HCT116 (cell line): ENCODE measurements around the gene FTL. TPM values are rescaled to one million over a fixed set of nuclear protein-coding genes. Genes with fewer than 3 reads are reported as not detected.

Source experiments
- ATAC-seq: fragments of 200-7000 bp; cut with Tn5 transposase; 2 replicates; pipeline ENCODE4 v1.9.1; 2020; ENCODE audit warnings: mild to moderate bottlenecking, moderate library complexity
- BruUV-seq: library from RNA; stranded (reverse); fragments of 400-500 nt; replicated peaks from 2 replicates; lab custom pipeline; 2021; lab: Mats Ljungman, UMichigan
- CTCF ChIA-PET: fragments of 300-600 bp; sonication (Branson Sonifier 250); formaldehyde crosslinking; loops from one replicate; lab custom pipeline; 2021; ENCODE audit warnings: antibody characterized with exemption; lab: Charles Lee
- POLR2A ChIA-PET: fragments of 300-600, 350-600 bp; sonication (Branson Sonifier 250); formaldehyde crosslinking; loops from one replicate; lab custom pipeline; 2021; ENCODE audit warnings: antibody characterized with exemption; lab: Charles Lee
- RAD21 ChIA-PET, 2 experiments: fragments of 300-600 bp; sonication (Branson Sonifier 250); formaldehyde crosslinking; loops; one replicate each; lab custom pipeline; 2023; ENCODE audit warnings: low total read pairs in 2 of 2; ENCODE audit not compliant: uncharacterized antibody in 2 of 2, unreplicated experiment in 2 of 2, low non-redundant PET in 1 of 2; lab: Charles Lee
- DNase-seq: peaks from one replicate; pipeline ENCODE4 v3.0.0-alpha.2; 2010; ENCODE audit warnings: low read depth, low spot score
- H2AFZ ChIP-seq: fragments of 200-600 bp; shearing (Covaris generic), sonication (generic); 2 replicates; pipeline ENCODE4 v1.6.1; 2017; ENCODE audit warnings: low read depth, mixed run types, mixed read lengths, antibody characterized with exemption, low read length; ENCODE audit not compliant: poor library complexity, severe bottlenecking
- H3K27ac ChIP-seq: 2 replicates; pipeline ENCODE4 v1.5.1; 2012; ENCODE audit warnings: low read depth, low read length
- H3K27me3 ChIP-seq: fragments of 200-600 bp; sonication (generic); 2 replicates; pipeline ENCODE4 v1.6.1; 2016; ENCODE audit warnings: mixed run types, low read length, mixed read lengths; ENCODE audit not compliant: insufficient read depth
- H3K36me3 ChIP-seq, 2 experiments: fragments of 200-500 bp in 1 of 2; fragments of 200-600 bp in 1 of 2; sonication (Bioruptor generic) in 1 of 2; sonication (generic) in 1 of 2; 2 replicates each; pipeline versions ENCODE4 v1.5.1 to v1.6.1; 2014 to 2016; ENCODE audit warnings: low read length in 2 of 2, inconsistent platforms in 1 of 2, mixed read lengths in 1 of 2, mixed run types in 1 of 2; ENCODE audit not compliant: insufficient read depth in 2 of 2, control insufficient read depth in 1 of 2
- H3K4me1 ChIP-seq, 2 experiments: fragments of 200-600 bp in 1 of 2; sonication (generic) in 1 of 2; 2 replicates each; pipeline versions ENCODE4 v1.5.1 to v1.6.1; 2012 to 2017; ENCODE audit warnings: low read length in 2 of 2, inconsistent platforms in 1 of 2, mild to moderate bottlenecking in 1 of 2, mixed read lengths in 1 of 2, mixed run types in 1 of 2, moderate library complexity in 1 of 2; ENCODE audit not compliant: insufficient read depth in 2 of 2, control insufficient read depth in 1 of 2
- H3K4me2 ChIP-seq: fragments of 200-600 bp; sonication (generic); 2 replicates; pipeline ENCODE4 v1.6.1; 2017; ENCODE audit warnings: mixed run types, low read length, mixed read lengths
- H3K4me3 ChIP-seq, 2 experiments: fragments of 200-600 bp in 1 of 2; sonication (generic) in 1 of 2; replicated peaks in 1 of 2; 2 replicates each; pipeline ENCODE4 v1.5.1; 2011 to 2016; ENCODE audit warnings: low read length in 2 of 2, control low read depth in 1 of 2, low read depth in 1 of 2, mild to moderate bottlenecking in 1 of 2, mixed read lengths in 1 of 2, mixed run types in 1 of 2
- H3K79me2 ChIP-seq: fragments of 200-600 bp; sonication (generic); 2 replicates; pipeline ENCODE4 v1.6.1; 2017; ENCODE audit warnings: mild to moderate bottlenecking, mixed run types, low read length, moderate library complexity, mixed read lengths; ENCODE audit not compliant: insufficient read depth
- H3K9ac ChIP-seq: fragments of 200-600 bp; sonication (generic); 2 replicates; pipeline ENCODE4 v1.6.1; 2016; ENCODE audit warnings: low read length, mixed read lengths
- H3K9me2 ChIP-seq: fragments of 200-600 bp; sonication (generic), shearing (Covaris generic); 2 replicates; pipeline ENCODE4 v1.6.1; 2017; ENCODE audit warnings: mixed run types, mild to moderate bottlenecking, moderate library complexity; ENCODE audit not compliant: insufficient read depth
- H3K9me3 ChIP-seq, 2 experiments: fragments of 200-500 bp in 1 of 2; fragments of 200-600 bp in 1 of 2; sonication (Bioruptor generic) in 1 of 2; sonication (generic) in 1 of 2; 2 replicates each; pipeline ENCODE4 v1.6.1; 2014 to 2017; ENCODE audit warnings: low read length in 2 of 2, mixed read lengths in 2 of 2, inconsistent platforms in 1 of 2, low read depth in 1 of 2, mild to moderate bottlenecking in 1 of 2, mixed run types in 1 of 2, moderate library complexity in 1 of 2; ENCODE audit not compliant: control insufficient read depth in 1 of 2, insufficient read depth in 1 of 2
- H4K20me1 ChIP-seq: fragments of 200-600 bp; sonication (generic), shearing (Covaris generic); 2 replicates; pipeline ENCODE4 v1.6.1; 2017; ENCODE audit warnings: mixed run types, mild to moderate bottlenecking, moderate library complexity; ENCODE audit not compliant: insufficient read depth
- CBX3 ChIP-seq: IDR thresholded peaks from 2 replicates; pipeline ENCODE4 v1.6.1; 2012; ENCODE audit warnings: low read depth
- EGR1 ChIP-seq: IDR thresholded peaks from 2 replicates; pipeline ENCODE4 v1.6.1; 2012; ENCODE audit warnings: low read depth
- ELF1 ChIP-seq: IDR thresholded peaks from 2 replicates; pipeline ENCODE4 v1.6.1; 2012; ENCODE audit warnings: low read depth, borderline replicate concordance
- EZH2 ChIP-seq: fragments of 200-600 bp; sonication (generic); IDR thresholded peaks from 2 replicates; pipeline ENCODE4 v1.6.1; 2017; ENCODE audit warnings: antibody characterized with exemption, mixed run types
- JUND ChIP-seq: IDR thresholded peaks from 2 replicates; pipeline ENCODE4 v1.6.1; 2012
- POLR2AphosphoS5 ChIP-seq: IDR thresholded peaks from 2 replicates; pipeline ENCODE4 v1.6.1; 2011; ENCODE audit warnings: mild to moderate bottlenecking, low read depth, low read length, moderate library complexity
- RAD21 ChIP-seq: IDR thresholded peaks from 2 replicates; pipeline ENCODE4 v1.6.1; 2012; ENCODE audit warnings: low read depth, mild to moderate bottlenecking
- SIN3A ChIP-seq: IDR thresholded peaks from 2 replicates; pipeline ENCODE4 v1.6.1; 2012; ENCODE audit warnings: low read depth
- TCF7L2 ChIP-seq: IDR thresholded peaks from 2 replicates; pipeline ENCODE4 v1.7.0; 2011; ENCODE audit warnings: borderline replicate concordance, inconsistent platforms; ENCODE audit not compliant: insufficient read depth, insufficient read length; ENCODE audit errors: extremely low read depth
- YY1 ChIP-seq: IDR thresholded peaks from 2 replicates; pipeline ENCODE4 v1.6.1; 2011; ENCODE audit warnings: low read length, low read depth, moderate library complexity, mild to moderate bottlenecking; ENCODE audit not compliant: insufficient replicate concordance; ENCODE audit errors: extremely low read depth
- ZFX ChIP-seq: fragments of 450-650 bp; IDR thresholded peaks from 2 replicates; pipeline ENCODE4 v1.6.1; 2017
- intact Hi-C: fragments of 100-400 bp; cut with micrococcal nuclease; formaldehyde crosslinking; loops from 2 replicates; pipeline ENCODE4 v1.10.0; 2022
- total RNA-seq: library from RNA; stranded (reverse); gene quantifications from one replicate; pipeline ENCODE4 v1.2.1, GENCODE V29; 2021; ENCODE audit not compliant: unreplicated experiment
- TF ChIP-seq, protein P1 (sequence below), 3 experiments: fragments of 200-600 bp in 1 of 3; sonication (generic) in 1 of 3; IDR thresholded peaks in 2 of 3; conservative IDR thresholded peaks in 1 of 3; 2 replicates each; pipeline ENCODE4 v1.5.1; 2012 to 2017; ENCODE audit warnings: low read depth in 2 of 3, low read length in 2 of 3, antibody characterized with exemption in 1 of 3, borderline replicate concordance in 1 of 3, control low read depth in 1 of 3, mild to moderate bottlenecking in 1 of 3, mixed read lengths in 1 of 3, mixed run types in 1 of 3, moderate library complexity in 1 of 3; ENCODE audit not compliant: insufficient read depth in 1 of 3

The FTL gene
- total RNA-seq, 1 experiment from 2014 or later = 1,885 TPM

DNA sequence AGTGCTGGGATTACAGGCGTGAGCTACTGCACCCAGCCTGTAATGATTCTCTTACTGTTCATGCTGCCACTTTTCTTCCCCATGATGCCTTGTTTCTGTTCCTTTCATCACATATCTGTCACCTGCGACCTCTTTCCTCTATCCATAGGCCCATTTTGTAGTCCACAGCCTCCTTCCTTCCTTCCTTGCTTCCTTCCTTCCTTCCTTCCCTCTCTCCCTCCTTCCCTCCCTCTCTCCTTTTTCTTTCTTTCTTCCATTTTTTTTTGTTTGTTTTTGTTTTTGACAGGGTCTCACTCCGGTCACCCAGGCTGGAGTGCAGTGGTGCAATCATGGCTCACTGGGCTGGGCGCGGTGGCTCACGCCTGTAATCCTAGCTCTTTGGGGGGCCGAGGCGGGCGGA is 23.8 kb downstream of the FTL start:
- H4K20me1 ChIP-seq = no peaks in the 10 kb centered on the region
- H3K9ac ChIP-seq = no peak overlapping the region
- ChIA-PET RAD21 (no interaction called here), CTCF (no interaction called here), POLR2A (no interaction called here)
- no peak for ATAC-seq
- DNase-seq = no peak
- peaks cover 6 to 11% of the 10 kb centered on the region in 2 experiments; a peak in 3 of 4 replicates for H3K4me1 ChIP-seq
- no peaks in the 10 kb centered on the region for H3K27me3 ChIP-seq
- H3K79me2 ChIP-seq = peaks cover 27% of the 10 kb centered on the region
- H3K36me3 ChIP-seq = peaks cover 14 to 15% of the 10 kb centered on the region in 2 experiments; a peak in 2 of 4 replicates
- no peaks in the 10 kb centered on the region for H3K9me2 ChIP-seq
- BruUV-seq = no TSS peak
- no peak overlapping the region for H3K27ac ChIP-seq
- H3K4me2 ChIP-seq = no peak overlapping the region
- TF ChIP-seq POLR2AphosphoS5 = no peak
- TF ChIP-seq ZFX = no peak
- TF ChIP-seq EGR1 = no peak
- no peak for TF ChIP-seq RAD21
- no peak for TF ChIP-seq TCF7L2
- TF ChIP-seq SIN3A = no peak
- no peak for TF ChIP-seq JUND
- TF ChIP-seq YY1 = no peak
- TF ChIP-seq, protein P1, sequence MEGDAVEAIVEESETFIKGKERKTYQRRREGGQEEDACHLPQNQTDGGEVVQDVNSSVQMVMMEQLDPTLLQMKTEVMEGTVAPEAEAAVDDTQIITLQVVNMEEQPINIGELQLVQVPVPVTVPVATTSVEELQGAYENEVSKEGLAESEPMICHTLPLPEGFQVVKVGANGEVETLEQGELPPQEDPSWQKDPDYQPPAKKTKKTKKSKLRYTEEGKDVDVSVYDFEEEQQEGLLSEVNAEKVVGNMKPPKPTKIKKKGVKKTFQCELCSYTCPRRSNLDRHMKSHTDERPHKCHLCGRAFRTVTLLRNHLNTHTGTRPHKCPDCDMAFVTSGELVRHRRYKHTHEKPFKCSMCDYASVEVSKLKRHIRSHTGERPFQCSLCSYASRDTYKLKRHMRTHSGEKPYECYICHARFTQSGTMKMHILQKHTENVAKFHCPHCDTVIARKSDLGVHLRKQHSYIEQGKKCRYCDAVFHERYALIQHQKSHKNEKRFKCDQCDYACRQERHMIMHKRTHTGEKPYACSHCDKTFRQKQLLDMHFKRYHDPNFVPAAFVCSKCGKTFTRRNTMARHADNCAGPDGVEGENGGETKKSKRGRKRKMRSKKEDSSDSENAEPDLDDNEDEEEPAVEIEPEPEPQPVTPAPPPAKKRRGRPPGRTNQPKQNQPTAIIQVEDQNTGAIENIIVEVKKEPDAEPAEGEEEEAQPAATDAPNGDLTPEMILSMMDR (IDR thresholded peaks at IDR 0.05 in 2 of 3, conservative IDR thresholded peaks at IDR 0.05 in 1 of 3; ENCODE audit: borderline replicate concordance in 1 of 3, insufficient read depth in 1 of 3, low read depth in 2 of 3, low read length in 2 of 3) = no peak
- TF ChIP-seq CBX3 = no peak
- TF ChIP-seq EZH2 = no peak
- no peak for TF ChIP-seq ELF1
- H2AFZ ChIP-seq = no peak overlapping the region
- H3K4me3 ChIP-seq = no peak overlapping the region
- no peaks in the 10 kb centered on the region for H3K9me3 ChIP-seq
- intact Hi-C loops = no loop called here
